Kidney capillary endothelial cell (primary cell): ENCODE results near the gene ELMO1.

ENCODE experiments used
- DNase-seq: peaks from one replicate; pipeline ENCODE4 v3.0.0-alpha.2; 2018; ENCODE audit warnings: low spot score

ELMO1 gene

GRCh38 chr7:37267251-37267650, 181.4 kb downstream of the ELMO1 start:
- no peak for DNase-seq

- no peak for DNase-seq
Measured at GRCh38 chr7:37265876-37266275, 182.8 kb downstream of the ELMO1 start.

- no peak for DNase-seq
Measured at GRCh38 chr7:37265006-37265405, 183.7 kb downstream of the ELMO1 start.

- no peak for DNase-seq
Measured at GRCh38 chr7:37262181-37262580, 186.5 kb downstream of the ELMO1 start.

GRCh38 chr7:37259319-37259821, 189.3 kb downstream of the ELMO1 start:
- DNase-seq = no peak

- DNase-seq = no peak
Measured at GRCh38 chr7:37256631-37257030, 192.0 kb downstream of the ELMO1 start.

- DNase-seq = no peak
Measured at GRCh38 chr7:37255327-37255944, 193.2 kb downstream of the ELMO1 start.

GRCh38 chr7:37251222-37251621, 197.4 kb downstream of the ELMO1 start:
- no peak for DNase-seq

GRCh38 chr7:37249240-37249639, 199.4 kb downstream of the ELMO1 start:
- DNase-seq = no peak

- no peak for DNase-seq
Measured at GRCh38 chr7:37248396-37248861, 200.2 kb downstream of the ELMO1 start.

GRCh38 chr7:37247861-37248260, 200.8 kb downstream of the ELMO1 start:
- DNase-seq = peak; percentile 29

GRCh38 chr7:37245590-37245989, 203.1 kb downstream of the ELMO1 start:
- DNase-seq = no peak

- DNase-seq = no peak
Measured at GRCh38 chr7:37236906-37237305, 211.8 kb downstream of the ELMO1 start.

GRCh38 chr7:37235813-37236212, 212.9 kb downstream of the ELMO1 start:
- no peak for DNase-seq

- peak; percentile 7 for DNase-seq
Measured at GRCh38 chr7:37234928-37235327, 213.7 kb downstream of the ELMO1 start.

- DNase-seq = no peak
Measured at GRCh38 chr7:37234334-37234733, 214.3 kb downstream of the ELMO1 start.

GRCh38 chr7:37231613-37232012, 217.1 kb downstream of the ELMO1 start:
- no peak for DNase-seq

- no peak for DNase-seq
Measured at GRCh38 chr7:37230221-37230620, 218.4 kb downstream of the ELMO1 start.

- DNase-seq = no peak
Measured at GRCh38 chr7:37229381-37229780, 219.3 kb downstream of the ELMO1 start.

- no peak for DNase-seq
Measured at GRCh38 chr7:37225285-37225969, 223.2 kb downstream of the ELMO1 start.

GRCh38 chr7:37224746-37225145, 223.9 kb downstream of the ELMO1 start:
- DNase-seq = no peak

GRCh38 chr7:37220664-37221063, 228.0 kb downstream of the ELMO1 start:
- no peak for DNase-seq

- DNase-seq = no peak
Measured at GRCh38 chr7:37218956-37219355, 229.7 kb downstream of the ELMO1 start.

- no peak for DNase-seq
Measured at GRCh38 chr7:37216923-37217322, 231.7 kb downstream of the ELMO1 start.
